ENCODE results near the gene EXOC6.

Gene EXOC6

DNA sequence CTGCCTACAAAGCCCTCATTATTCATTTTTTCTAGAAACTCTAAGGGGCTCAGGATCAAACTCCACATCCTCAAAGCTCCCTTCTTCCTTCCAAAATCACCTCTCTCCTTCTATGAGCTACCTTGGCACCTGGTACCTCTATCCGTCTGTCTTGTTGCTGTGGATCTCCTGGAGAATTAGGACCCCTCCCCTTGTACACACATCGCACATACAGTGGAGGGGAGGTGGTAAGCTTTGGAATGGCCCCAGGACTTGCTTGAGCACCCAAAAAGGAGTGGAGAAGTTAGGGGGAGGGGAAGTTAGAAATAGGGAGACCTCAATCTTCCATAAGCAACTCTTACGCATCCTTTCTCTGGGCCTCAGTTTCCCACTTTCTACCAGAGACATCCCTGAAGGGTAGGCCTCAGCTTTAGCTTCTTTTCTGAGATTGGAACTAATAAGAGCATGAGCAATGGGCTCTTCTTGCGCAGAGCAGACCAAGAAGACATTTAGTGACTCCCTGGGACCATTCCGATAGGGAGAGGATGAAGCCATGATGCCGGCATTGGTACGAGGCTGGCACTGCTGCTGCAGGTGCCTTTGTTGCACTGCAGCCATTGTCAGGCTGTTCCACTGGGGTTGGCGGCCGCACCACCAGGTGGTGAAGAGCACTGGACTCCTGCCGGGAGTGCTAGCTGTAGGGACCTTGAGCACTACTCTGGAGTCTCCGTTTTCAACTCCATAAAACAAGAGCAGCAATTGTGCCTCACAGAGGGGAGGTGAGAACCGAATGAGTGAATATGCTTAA lies 216.7 kb downstream of the EXOC6 start:
- no peak for DNase-seq (ENCODE audit: low read depth)

- no peak for DNase-seq (ENCODE audit: low read depth)
Measured at GRCh38 chr10:93065675-93066543, 217.6 kb downstream of the EXOC6 start.

- DNase-seq (ENCODE audit: low read depth), result no peak
Measured at GRCh38 chr10:93066544-93066913, 218.2 kb downstream of the EXOC6 start.

DNA sequence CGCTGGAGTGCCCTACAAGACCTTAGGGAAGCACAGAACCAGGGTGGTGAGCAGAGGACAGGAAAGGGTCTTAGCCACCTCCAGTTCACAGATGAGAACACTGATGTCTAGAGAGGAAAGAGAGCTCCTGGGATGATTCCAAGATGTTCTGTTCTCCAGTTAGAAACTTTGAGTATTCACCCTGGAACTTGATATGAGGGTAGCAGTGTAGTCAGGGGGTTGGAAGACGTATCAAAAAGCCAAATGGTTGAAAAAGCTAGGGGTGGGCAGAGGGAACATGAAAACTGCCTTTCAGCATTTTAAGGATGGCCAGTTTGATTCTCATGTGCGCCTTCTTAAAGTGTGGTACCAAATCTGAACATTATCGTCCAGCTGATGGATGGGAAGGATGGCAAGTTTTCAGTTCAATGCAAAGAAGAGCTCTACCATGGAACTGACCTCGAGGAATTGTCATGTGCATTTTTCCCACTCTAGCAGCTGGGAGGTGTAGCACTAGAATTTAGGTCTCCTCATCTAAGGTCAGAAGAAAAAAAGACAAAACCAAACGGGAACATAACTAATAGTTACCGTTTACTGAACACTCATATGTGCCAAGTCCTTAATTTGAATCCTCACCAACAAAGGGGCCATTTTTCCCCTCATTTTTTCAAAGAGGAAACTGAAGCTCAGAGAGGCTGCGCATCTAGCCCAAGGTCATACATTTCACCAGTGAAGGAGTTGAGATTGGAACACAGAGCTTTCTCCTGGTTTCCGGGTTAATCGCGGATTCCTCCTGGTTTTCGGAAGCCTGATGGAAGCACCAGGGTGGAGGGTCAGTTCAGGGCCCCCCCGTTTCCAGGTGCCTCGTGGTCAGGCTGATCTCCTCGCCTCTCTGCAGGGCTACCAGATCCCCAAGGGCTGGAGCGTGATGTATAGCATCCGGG lies 219.4 kb downstream of the EXOC6 start:
- no peak for DNase-seq (ENCODE audit: low read depth)

DNA sequence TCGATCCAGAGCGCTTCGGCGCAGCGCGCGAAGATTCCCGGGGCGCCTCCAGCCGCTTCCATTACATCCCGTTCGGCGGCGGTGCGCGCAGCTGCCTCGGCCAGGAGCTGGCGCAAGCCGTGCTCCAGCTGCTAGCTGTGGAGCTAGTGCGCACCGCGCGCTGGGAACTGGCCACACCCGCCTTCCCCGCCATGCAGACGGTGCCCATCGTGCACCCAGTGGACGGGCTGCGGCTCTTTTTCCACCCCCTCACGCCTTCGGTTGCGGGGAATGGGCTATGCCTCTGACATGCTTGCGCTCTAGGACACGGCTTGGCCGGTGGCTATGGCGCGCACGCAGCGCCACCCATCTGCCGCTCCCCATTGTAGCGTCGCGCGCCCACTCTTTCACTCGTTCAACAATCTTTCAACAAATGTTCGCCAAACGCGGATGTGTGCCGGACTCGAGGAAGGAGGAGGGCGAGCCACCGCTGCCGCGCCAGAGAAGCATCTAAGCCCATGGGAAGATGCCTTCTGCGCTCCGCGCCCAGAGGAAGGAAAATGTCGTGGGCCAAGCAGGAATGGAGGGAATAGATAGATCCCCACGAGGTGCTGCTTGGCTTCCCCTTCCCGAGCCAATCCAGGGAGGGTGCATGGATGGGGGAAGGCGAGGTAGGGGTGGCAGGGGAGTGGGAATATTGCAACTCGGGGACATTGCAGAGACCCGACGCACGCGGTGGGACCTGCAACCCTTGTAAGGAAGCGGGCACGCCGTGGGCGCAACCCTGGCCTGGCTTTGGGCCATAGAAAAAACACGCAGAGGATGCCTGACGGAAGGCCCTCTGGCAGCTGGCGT lies 220.3 kb downstream of the EXOC6 start:
- no peak for DNase-seq (ENCODE audit: low read depth)

GRCh38 chr10:93069245-93069561 lies 220.9 kb downstream of the EXOC6 start:
- no peak for DNase-seq (ENCODE audit: low read depth)

DNA sequence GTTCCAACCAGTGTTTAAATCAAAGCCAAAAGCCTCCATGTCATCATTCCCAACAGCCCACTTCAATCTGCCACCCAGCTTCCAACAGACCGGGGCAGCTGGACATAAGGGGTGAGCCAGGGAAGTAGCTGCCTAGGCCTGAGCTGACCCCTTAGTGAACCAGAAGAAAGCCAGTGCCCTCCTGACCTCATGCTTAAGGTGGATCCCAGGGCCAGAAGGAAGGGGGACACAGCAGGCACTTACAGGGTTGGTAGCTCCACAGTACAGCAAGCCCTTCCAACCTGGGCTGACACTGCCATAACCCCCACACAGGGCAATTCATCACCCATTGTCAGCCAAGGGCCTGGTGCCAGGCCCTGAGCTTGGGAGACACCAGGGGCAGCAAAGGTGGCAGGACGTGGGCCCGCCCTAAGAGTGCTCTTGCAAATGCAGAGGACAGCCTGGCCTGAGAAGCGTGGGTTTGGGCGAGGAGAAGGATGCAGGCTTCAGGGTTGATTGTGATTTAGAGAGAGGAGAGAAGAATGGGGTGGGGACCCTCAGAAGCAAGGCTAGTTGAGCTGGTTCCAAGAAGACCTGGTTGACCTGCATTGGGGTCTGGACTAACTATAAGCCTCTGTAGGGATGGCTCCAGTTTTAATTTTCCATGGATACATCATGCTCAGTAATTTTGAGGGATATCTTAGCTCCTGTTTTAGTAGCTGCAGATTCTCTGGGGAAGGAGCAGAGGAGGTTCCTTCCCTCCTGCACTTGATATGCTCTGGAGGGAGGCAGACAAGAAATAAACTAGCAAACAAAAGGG lies 222.3 kb downstream of the EXOC6 start:
- no peak for DNase-seq (ENCODE audit: low read depth)

- no peak for DNase-seq (ENCODE audit: low read depth)
Measured at GRCh38 chr10:93071177-93071472, 222.8 kb downstream of the EXOC6 start.

- DNase-seq (ENCODE audit: low read depth), result no peak
Measured at GRCh38 chr10:93071674-93072224, 223.4 kb downstream of the EXOC6 start.

GRCh38 chr10:93072225-93072712 lies 223.9 kb downstream of the EXOC6 start:
- DNase-seq (ENCODE audit: low read depth), result no peak

DNA sequence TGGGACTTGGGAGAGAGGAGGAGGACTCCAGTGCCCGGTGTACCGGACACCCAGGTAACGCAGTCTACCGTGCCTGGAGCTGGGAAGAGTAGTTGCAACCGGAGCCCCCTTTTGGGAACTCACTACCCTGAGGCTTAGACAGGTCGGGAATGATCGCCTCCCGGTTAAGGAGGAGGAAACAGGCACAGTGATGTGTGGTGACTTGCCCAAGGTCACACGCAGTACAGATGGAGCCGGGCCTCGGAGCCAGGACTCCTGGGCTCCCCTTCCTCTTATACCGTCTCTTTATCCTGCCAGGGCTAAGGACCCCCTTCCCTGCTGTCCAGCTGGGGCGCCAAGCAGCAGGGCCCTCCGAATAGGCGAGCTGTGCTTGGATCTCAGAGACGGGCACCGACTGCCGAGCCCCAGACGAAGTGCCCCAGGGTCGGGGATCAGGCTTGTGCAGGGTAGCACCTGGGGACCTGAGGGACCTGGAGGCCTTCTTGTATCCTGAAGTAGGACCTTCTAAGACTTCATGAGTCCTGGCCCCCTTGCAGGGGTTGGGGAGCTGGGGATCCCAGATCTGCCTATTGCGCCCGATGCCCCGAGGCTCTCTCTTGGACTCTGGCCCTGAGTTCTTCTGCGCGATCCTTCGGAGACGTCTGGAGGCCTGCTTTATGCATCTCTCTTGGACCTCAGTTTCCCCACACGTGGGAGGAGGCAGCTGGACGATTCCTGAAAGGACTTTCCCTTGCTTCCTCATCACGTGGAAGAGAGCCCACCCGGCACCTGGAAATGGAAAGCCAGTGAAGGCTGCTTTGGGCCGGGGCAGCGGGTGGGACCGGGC lies 224.6 kb downstream of the EXOC6 start:
- no peak for DNase-seq (ENCODE audit: low read depth)

DNA sequence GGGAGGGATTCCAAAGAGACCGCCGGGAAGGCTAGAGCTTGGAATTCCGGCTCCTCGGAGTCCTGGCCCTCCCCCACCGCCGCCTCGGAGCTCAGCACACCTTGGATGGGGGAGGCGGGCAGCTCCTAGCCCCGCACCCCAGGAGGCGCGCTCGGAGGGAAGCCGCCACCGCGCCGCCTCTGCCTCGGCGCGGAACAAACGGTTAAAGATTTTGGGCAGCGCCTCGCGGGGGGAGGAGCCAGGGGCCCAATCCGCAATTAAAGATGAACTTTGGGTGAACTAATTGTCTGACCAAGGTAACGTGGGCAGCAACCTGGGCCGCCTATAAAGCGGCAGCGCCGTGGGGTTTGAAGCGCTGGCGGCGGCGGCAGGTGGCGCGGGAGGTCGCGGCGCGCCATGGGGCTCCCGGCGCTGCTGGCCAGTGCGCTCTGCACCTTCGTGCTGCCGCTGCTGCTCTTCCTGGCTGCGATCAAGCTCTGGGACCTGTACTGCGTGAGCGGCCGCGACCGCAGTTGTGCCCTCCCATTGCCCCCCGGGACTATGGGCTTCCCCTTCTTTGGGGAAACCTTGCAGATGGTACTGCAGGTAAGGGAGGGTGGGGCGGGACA lies 225.3 kb downstream of the EXOC6 start, which contains the start of gene CYP26A1:
CYP26A1 (plus strand) TSS at position 355 of the 608 bp plus-strand sequence; CDS start at position 397, 42 bp downstream.
- no peak for DNase-seq (ENCODE audit: low read depth)

DNA sequence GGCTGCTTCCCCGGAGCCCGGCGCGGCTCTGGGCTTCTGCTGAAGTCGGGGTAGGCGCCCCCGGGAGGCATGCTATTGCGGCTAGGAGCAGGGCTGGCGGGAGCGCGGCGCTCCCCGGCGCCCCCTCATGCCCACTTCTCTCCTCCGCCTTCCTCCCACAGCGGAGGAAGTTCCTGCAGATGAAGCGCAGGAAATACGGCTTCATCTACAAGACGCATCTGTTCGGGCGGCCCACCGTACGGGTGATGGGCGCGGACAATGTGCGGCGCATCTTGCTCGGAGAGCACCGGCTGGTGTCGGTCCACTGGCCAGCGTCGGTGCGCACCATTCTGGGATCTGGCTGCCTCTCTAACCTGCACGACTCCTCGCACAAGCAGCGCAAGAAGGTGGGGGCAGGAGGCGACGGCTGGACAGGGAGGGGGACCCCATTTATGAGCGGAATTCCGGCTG lies 225.9 kb downstream of the EXOC6 start:
- no peak for DNase-seq (ENCODE audit: low read depth)

GRCh38 chr10:93074597-93075368 lies 226.5 kb downstream of the EXOC6 start:
- DNase-seq (ENCODE audit: low read depth), result no peak

DNA sequence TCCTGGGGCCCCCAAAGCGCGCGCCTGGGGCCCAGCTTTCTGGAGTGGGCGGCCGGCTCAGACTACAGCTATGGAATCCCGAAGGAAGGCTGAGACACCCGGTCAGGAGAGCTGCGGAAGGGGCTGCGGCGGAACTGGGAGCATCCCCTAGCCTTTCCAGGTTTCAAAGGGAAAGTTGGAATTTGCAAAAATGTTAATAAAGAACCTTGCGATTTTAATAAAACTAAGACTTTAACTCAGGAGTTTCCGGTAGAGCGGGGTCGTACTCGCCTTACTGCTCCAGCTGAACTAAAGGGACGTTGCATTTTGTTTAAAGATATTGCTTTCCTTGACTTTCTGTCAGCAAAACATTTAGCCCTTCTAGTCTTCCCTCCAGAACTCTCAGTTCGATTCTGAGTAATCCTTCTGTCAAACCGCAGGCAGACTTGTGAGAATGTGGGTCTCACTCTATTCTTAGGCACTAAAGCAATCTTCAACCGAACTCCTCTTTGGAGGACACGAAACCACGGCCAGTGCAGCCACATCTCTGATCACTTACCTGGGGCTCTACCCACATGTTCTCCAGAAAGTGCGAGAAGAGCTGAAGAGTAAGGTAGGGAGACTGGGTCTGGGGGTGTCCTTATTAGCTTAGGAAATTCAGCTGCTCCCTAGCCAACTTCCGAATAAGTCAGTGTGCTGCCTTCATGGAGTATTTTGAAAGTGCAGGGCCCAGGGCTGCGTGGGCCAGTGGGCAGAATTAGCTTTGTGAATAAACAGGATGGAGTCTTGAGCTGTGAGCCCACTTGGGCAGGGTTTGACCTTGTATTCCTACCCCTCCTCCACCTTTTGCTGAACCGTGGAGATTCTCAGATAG lies 227.3 kb downstream of the EXOC6 start:
- no peak for DNase-seq (ENCODE audit: low read depth)

DNA sequence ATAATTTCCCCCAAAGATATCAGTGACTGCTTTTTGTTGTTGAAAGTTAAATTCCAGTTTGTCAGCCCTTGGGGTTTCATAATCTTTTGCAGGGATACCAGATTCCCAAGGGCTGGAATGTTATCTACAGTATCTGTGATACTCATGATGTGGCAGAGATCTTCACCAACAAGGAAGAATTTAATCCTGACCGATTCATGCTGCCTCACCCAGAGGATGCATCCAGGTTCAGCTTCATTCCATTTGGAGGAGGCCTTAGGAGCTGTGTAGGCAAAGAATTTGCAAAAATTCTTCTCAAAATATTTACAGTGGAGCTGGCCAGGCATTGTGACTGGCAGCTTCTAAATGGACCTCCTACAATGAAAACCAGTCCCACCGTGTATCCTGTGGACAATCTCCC lies 228.6 kb downstream of the EXOC6 start:
- DNase-seq (ENCODE audit: low read depth), result no peak

DNA sequence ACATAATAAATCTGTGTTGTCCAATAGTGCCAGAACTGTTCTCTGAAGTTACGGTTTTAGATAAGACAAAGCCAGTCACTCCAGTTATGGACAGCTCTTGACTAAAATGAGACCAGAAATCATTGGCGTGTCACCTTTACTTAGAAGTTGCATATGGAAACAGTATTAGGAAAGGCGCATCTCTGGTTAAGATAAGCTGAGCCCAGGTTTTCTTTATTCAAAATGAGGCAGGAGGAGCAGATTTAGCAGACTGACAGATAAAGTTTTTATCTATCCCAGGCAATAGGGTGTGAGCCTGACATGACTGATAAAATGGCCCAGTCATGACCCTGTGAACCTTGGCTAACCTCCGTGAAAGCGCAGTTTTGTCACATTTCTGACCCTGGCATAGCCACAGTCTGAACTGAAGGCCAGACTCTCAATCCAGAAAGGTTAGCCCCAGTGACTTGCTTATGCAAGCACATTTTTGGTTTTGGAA lies 229.6 kb downstream of the EXOC6 start:
- no peak for DNase-seq (ENCODE audit: low read depth)

Data from stimulated activated CD8-positive, alpha-beta memory T cell treated with anti-CD3 and anti-CD28 coated beads, Interleukin-7, amount 100 ng/mL, for 24 hours (primary cell).